GM12878 (cell line): ENCODE measurements around the gene SSH2. TPM values are rescaled to one million over a fixed set of nuclear protein-coding genes. Genes with fewer than 3 reads are reported as not detected.

Experiments
- ATAC-seq: fragments of 200-7000 bp; cut with Tn5 transposase; 3 replicates; pipeline ENCODE4 v1.9.1; 2020; ENCODE audit warnings: mild to moderate bottlenecking, moderate library complexity
- BruUV-seq: library from RNA; stranded (reverse); fragments of 400-500 nt; replicated peaks from 2 replicates; lab custom pipeline; 2021; lab: Mats Ljungman, UMichigan
- CTCF ChIA-PET: fragments of 300-600 bp; sonication (Branson Sonifier 250); formaldehyde crosslinking; extraction: SDS; loops from one replicate; lab custom pipeline; 2021; ENCODE audit warnings: inconsistent platforms; lab: Yijun Ruan, JAX
- POLR2A ChIA-PET: fragments of 350-600 bp; formaldehyde crosslinking; extraction: SDS; loops from one replicate; lab custom pipeline; 2021; ENCODE audit warnings: inconsistent platforms; lab: Charles Lee
- RAD21 ChIA-PET: fragments of 300-600 bp; sonication (Branson Sonifier 250); formaldehyde crosslinking; loops from one replicate; lab custom pipeline; 2023; ENCODE audit warnings: antibody characterized with exemption; ENCODE audit not compliant: unreplicated experiment; lab: Charles Lee
- SMC1A ChIA-PET: fragments of 300-600 bp; sonication (Branson Sonifier 250); formaldehyde crosslinking; loops from one replicate; lab custom pipeline; 2023; ENCODE audit not compliant: unreplicated experiment, uncharacterized antibody; lab: Charles Lee
- DNase-seq: peaks from one replicate; pipeline ENCODE4 v3.0.0-alpha.2; 2011; ENCODE audit warnings: low read depth, low spot score
- FAIRE-seq: peaks from 3 replicates; lab custom pipeline; 2011; peaks lifted over from hg19 to GRCh38; lab: Jason Lieb, UNC
- H2AFZ ChIP-seq: 2 replicates; pipeline ENCODE4 v1.6.0; 2011; ENCODE audit warnings: low read depth, low read length, control low read depth; ENCODE audit not compliant: control insufficient read depth
- H3K27ac ChIP-seq: 2 replicates; pipeline ENCODE4 v1.5.1; 2011; ENCODE audit warnings: control low read depth; ENCODE audit not compliant: control insufficient read depth, insufficient read depth
- H3K27me3 ChIP-seq, 2 experiments: replicated peaks in 1 of 2; 2 replicates each; pipeline versions ENCODE4 v1.6.0 to v1.6.1; 2011; ENCODE audit warnings: low read length in 1 of 2; ENCODE audit not compliant: control insufficient read depth in 2 of 2, insufficient read depth in 2 of 2
- H3K36me3 ChIP-seq, 2 experiments: 2 replicates each; pipeline ENCODE4 v1.5.1; 2011; ENCODE audit warnings: low read length in 1 of 2; ENCODE audit not compliant: control insufficient read depth in 2 of 2, insufficient read depth in 2 of 2
- H3K4me1 ChIP-seq: 2 replicates; pipeline ENCODE4 v1.6.1; 2011; ENCODE audit warnings: mild to moderate bottlenecking, low read length, moderate library complexity, mixed read lengths; ENCODE audit not compliant: control insufficient read depth, insufficient read depth
- H3K4me2 ChIP-seq: 2 replicates; pipeline ENCODE4 v1.6.0; 2011; ENCODE audit warnings: control low read depth; ENCODE audit not compliant: control insufficient read depth, insufficient read depth
- H3K4me3 ChIP-seq: fragments of 200-600 bp; sonication (generic); 2 replicates; pipeline ENCODE4 v1.5.1; 2016
- H3K79me2 ChIP-seq: 2 replicates; pipeline ENCODE4 v1.6.0; 2011; ENCODE audit warnings: low read length; ENCODE audit not compliant: control insufficient read depth, insufficient read depth
- H3K9ac ChIP-seq: 2 replicates; pipeline ENCODE4 v1.8.0; 2011; ENCODE audit warnings: low read length, control low read depth, mixed read lengths; ENCODE audit not compliant: control insufficient read depth, insufficient read depth
- H3K9me3 ChIP-seq: replicated peaks from 3 replicates; pipeline ENCODE4 v1.5.1; 2011; ENCODE audit warnings: mild to moderate bottlenecking, low read length; ENCODE audit not compliant: control insufficient read depth, insufficient read depth
- H4K20me1 ChIP-seq: 2 replicates; pipeline ENCODE4 v1.6.0; 2011; ENCODE audit not compliant: control insufficient read depth, insufficient read depth
- CHD2 ChIP-seq: IDR thresholded peaks from 2 replicates; pipeline ENCODE4 v1.6.1; 2011; ENCODE audit warnings: low read depth, low read length, improper control_type of control experiment, borderline replicate concordance
- JUND ChIP-seq: IDR thresholded peaks from 2 replicates; pipeline ENCODE4 v1.6.1; 2012; ENCODE audit warnings: low read depth, mild to moderate bottlenecking, low read length, improper control_type of control experiment, moderate library complexity
- NR2F1 ChIP-seq: fragments of 450-650 bp; conservative IDR thresholded peaks from 2 replicates; pipeline ENCODE4 v1.6.1; 2017; ENCODE audit warnings: mild to moderate bottlenecking
- WGBS: methylation state at CpG from one replicate; pipeline ENCODE4 v1.1.6; 2016; ENCODE audit warnings: low lambda C conversion rate; ENCODE audit not compliant: insufficient replicate concordance, insufficient coverage; ENCODE audit errors: missing lambda C conversion rate; 5-methylcytosine and 5-hydroxymethylcytosine counted together
- in situ Hi-C: fragments of 300-500 bp; cut with MboI; formaldehyde crosslinking; loops from 9 replicates; pipeline ENCODE4 v1.14.3; 2018; ENCODE audit warnings: mixed read lengths
- intact Hi-C: fragments of 100-400 bp; cut with micrococcal nuclease; formaldehyde crosslinking; loops from one replicate; pipeline ENCODE4 v1.14.2; 2022; ENCODE audit not compliant: unreplicated experiment
- polyA plus RNA-seq, 11 experiments: library from polyadenylated mRNA; depleted of rRNA in 4 of 11; unstranded in 6 of 11; stranded (reverse) in 5 of 11; fragments of >200 nt; fragmentation: Nextera tagmentation in 4 of 11; fragmentation: Illumina TruSeq in 1 of 11; extraction: Ambion mirVana in 4 of 11; extraction: Trizol in 1 of 11; gene quantifications; 1 replicate in 1 of 11; 2 replicates in 10 of 11; pipeline versions ENCODE4 v1.2.1 to v1.2.3, GENCODE V29; 2011 to 2016; ENCODE audit warnings: inconsistent platforms in 2 of 11, missing spikeins in 2 of 11, low read depth in 1 of 11
- total RNA-seq, 4 experiments: library from RNA; depleted of rRNA in 3 of 4; stranded (reverse); fragments of >200 nt in 3 of 4; fragmentation: Illumina TruSeq in 1 of 4; extraction: Trizol in 1 of 4; gene quantifications; 2 replicates each; pipeline versions ENCODE4 v1.2.1 to v1.2.3, GENCODE V29; 2013 to 2021
- TF ChIP-seq, protein P1 (sequence below): fragments of 450-650 bp; IDR thresholded peaks from 2 replicates; pipeline ENCODE4 v1.6.1; 2018; ENCODE audit warnings: mild to moderate bottlenecking, low read depth, moderate library complexity; ENCODE audit not compliant: partially characterized antibody

SSH2 gene
- total and polyA plus RNA-seq, 10 of the 15 experiments (the other 5 are each of a cell fraction or from before 2014, with no cell fraction given): 9.3 to 65.9 (median 34.0) TPM

DNA sequence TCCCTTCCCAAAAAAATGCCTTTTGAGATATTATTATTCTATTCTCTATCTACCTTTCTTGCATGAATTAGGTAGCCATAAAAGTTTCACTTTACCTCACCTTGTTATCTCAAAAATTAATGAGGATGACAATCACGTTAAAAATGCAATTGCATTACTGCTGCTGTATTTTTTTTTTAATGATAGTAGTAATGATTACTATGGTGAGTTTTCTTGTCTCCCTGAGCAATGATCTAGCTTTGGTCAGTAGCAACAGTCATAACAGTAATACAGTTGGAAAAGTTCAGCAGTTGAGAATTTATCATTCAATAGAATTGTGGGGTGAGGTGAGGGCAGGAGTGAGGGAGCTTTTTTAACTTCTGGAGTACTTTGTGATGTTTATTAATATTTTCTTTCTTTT is 11.3 kb upstream of the SSH2 start, which contains the start of gene EFCAB5:
Gene EFCAB5 (plus strand): TSS at position 301 of the 400 bp plus-strand sequence. CDS start 163 bp downstream, outside the sequence.
- TF ChIP-seq JUND (no peak), CHD2 (no peak), NR2F1 (no peak)
- TF ChIP-seq, protein P1, sequence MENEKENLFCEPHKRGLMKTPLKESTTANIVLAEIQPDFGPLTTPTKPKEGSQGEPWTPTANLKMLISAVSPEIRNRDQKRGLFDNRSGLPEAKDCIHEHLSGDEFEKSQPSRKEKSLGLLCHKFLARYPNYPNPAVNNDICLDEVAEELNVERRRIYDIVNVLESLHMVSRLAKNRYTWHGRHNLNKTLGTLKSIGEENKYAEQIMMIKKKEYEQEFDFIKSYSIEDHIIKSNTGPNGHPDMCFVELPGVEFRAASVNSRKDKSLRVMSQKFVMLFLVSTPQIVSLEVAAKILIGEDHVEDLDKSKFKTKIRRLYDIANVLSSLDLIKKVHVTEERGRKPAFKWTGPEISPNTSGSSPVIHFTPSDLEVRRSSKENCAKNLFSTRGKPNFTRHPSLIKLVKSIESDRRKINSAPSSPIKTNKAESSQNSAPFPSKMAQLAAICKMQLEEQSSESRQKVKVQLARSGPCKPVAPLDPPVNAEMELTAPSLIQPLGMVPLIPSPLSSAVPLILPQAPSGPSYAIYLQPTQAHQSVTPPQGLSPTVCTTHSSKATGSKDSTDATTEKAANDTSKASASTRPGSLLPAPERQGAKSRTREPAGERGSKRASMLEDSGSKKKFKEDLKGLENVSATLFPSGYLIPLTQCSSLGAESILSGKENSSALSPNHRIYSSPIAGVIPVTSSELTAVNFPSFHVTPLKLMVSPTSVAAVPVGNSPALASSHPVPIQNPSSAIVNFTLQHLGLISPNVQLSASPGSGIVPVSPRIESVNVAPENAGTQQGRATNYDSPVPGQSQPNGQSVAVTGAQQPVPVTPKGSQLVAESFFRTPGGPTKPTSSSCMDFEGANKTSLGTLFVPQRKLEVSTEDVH: no peak
- intact Hi-C loops: no loop called here
- DNase-seq: no peak
- H3K9me3 ChIP-seq: no peaks in the 10 kb centered on the region
- ChIA-PET POLR2A (interaction anchor here (1.3 kb wide), 1 partner anchor 10 kb away, joined by 9 read pairs; no protein-coding TSS in a partner anchor), CTCF (interaction anchor here (1.4 to 4.3 kb wide), 3 partner anchors 10 to 152 kb away, joined by 3 to 24 read pairs (median 4); partner anchors contain the start of gene SSH2), SMC1A (interaction anchor here (0.7 to 2.7 kb wide), 5 partner anchors 8 to 132 kb away, joined by 3 to 11 read pairs (median 3); no protein-coding TSS in a partner anchor), RAD21 (interaction anchor here (0.8 to 3.1 kb wide), 2 partner anchors 11 to 132 kb away, joined by 3 to 16 read pairs; partner anchors contain the start of gene SSH2)
- H3K4me3 ChIP-seq: no peak within 1 kb of the TSS
- H2AFZ ChIP-seq: no peak within 1 kb of the TSS
- no peaks in the 10 kb centered on the region for H3K27me3 ChIP-seq
- ATAC-seq: no peak
- WGBS: 32% methylated on average over 1 of the region's 1 CpG
- H3K36me3 ChIP-seq: no peaks in the 10 kb centered on the region
- no peak for FAIRE-seq
- no peaks in the 10 kb centered on the region for H4K20me1 ChIP-seq
- H3K4me1 ChIP-seq: no peaks in the 10 kb centered on the region
- no TSS peak for BruUV-seq
- no peaks in the 10 kb centered on the region for H3K79me2 ChIP-seq
- no peak within 1 kb of the TSS for H3K4me2 ChIP-seq
- in situ Hi-C loops: no loop called here
- no peak within 1 kb of the TSS for H3K27ac ChIP-seq
- H3K9ac ChIP-seq: no peak within 1 kb of the TSS
